HG03064 (cell line): Measurements from ENCODE around the gene LRRTM2.
"Not testable (repeated sequence)": the region's sequence is repeated elsewhere in the genome, so short reads cannot be mapped to it uniquely, and the experiment has no call there.

Experiments
- ATAC-seq: cut with Tn5 transposase; IDR thresholded peaks from one replicate; pipeline ENCODE4 v1.9.1; 2021; ENCODE audit warnings: low read depth; ENCODE audit not compliant: unreplicated experiment

Gene LRRTM2

GRCh38 chr5:138843316-138844124 lies 31.6 kb downstream of the LRRTM2 start:
- ATAC-seq: no peak

GRCh38 chr5:138841531-138841930 lies 33.6 kb downstream of the LRRTM2 start:
- no peak for ATAC-seq

- ATAC-seq: no peak
These were observed 35.0 kb downstream of the LRRTM2 start for GRCh38 chr5:138840103-138840502.

GRCh38 chr5:138837160-138837559 lies 38.0 kb downstream of the LRRTM2 start:
- ATAC-seq: no peak

- not testable (repeated sequence) for ATAC-seq
These were observed 40.3 kb downstream of the LRRTM2 start for GRCh38 chr5:138834853-138835252.

GRCh38 chr5:138833726-138834480 lies 41.2 kb downstream of the LRRTM2 start:
- ATAC-seq: no peak

GRCh38 chr5:138833080-138833479 lies 42.1 kb downstream of the LRRTM2 start:
- no peak for ATAC-seq

- ATAC-seq: no peak
These were observed 42.9 kb downstream of the LRRTM2 start for GRCh38 chr5:138832218-138832617.

- ATAC-seq: no peak
These were observed 43.4 kb downstream of the LRRTM2 start for GRCh38 chr5:138831703-138832102.

- no peak for ATAC-seq
These were observed 45.8 kb downstream of the LRRTM2 start for GRCh38 chr5:138829341-138829740.

- no peak for ATAC-seq
These were observed 46.6 kb downstream of the LRRTM2 start for GRCh38 chr5:138828556-138828955.

- no peak for ATAC-seq
These were observed 49.9 kb downstream of the LRRTM2 start for GRCh38 chr5:138824924-138825863.

- no peak for ATAC-seq
These were observed 50.6 kb downstream of the LRRTM2 start for GRCh38 chr5:138824516-138824915.

GRCh38 chr5:138820695-138821094 lies 54.4 kb downstream of the LRRTM2 start:
- no peak for ATAC-seq

GRCh38 chr5:138819081-138819480 lies 56.1 kb downstream of the LRRTM2 start:
- no peak for ATAC-seq
